ENCODE measurements around the gene DOC2B. TPM values are rescaled to one million over a fixed set of nuclear protein-coding genes. Genes with fewer than 3 reads are reported as not detected.

The DOC2B gene
- 0.85 to 1.1 TPM (median 0.92 TPM) in 5 replicates for total RNA-seq (2022; extraction: Qiagen RNA extraction; ENCODE audit: low read depth)

DNA sequence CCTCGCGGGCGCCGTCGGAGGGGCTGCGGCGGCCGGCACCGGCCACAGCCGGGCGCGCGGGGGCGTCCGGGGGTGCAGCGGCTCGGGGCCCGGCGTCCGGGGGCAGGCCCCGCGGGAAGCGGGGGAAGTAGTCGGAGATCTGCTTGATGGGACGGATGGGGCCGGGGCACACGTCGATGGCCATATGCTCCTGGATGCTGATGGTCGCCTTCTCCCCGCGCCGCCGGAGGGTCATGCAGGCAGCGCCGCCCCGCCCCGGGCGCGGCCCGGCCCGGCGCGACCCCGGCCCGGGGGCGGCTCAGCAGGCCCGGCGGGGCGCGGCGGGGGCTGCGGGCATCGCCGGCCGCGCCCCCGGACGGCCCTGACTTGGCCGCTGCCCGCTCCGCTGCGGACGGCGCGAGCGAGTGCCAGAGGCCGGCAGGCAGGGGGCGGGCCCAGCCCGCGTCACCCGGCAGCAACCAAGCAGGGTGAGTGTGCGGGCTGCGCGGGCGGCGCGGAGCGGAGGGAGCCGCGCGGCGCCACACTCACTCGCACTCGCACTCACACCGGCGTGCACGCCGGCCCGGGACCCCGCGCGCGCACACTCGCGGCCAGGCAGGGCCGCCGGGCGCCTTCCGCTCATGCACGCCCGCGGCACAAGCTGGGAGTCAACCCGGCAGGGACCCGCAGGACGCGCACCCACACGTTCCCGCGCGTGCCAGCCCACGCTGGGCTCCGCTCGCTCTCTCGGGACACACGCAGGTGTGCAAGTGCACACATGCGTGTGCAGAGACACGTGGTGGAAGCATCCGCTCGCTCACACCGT, at the start of gene DOC2B:
Gene DOC2B, minus strand, starts transcription at position 406 of the 805 bp plus-strand sequence. Its CDS starts 171 bp downstream, at position 235.

DNA sequence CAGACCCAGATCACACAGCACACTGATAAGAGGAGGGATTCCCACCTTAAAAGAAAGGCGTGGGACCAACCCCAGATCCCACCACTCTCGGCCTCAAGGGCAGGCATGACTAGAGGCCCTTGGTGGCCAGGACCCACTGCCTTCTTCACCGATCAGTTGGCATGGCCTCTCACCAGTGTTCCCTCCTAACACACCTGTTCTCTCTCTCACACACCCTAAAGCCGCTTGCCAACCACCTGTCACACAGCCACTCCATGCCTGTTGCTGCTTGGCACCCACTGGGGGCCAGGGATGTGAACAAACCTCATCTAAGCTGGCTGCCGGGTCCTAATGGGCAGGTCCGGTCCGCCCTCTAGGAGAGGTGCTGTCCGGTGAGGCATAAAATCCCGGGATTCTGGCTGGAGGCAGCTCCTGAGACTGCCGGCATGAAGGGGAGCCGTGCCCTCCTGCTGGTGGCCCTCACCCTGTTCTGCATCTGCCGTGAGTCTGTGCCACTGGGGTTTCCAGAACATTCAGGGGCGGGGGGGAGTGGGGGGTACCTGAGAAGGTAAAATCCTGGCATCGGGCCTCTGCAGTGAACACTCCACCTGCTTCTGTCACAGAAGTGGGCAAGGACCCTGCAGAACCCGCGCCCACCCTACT, 44.2 kb downstream of the DOC2B start, which contains the start of gene SCGB1C2:
Gene SCGB1C2, plus strand, starts transcription at position 404 of the 642 bp plus-strand sequence. Its CDS starts 22 bp downstream, at position 426.

Other genes with a start within 250 kb of the DOC2B start
- not detected in 5 replicates for gene SCGB1C2, start 44.1 kb downstream of the DOC2B start, total RNA-seq (2022; extraction: Qiagen RNA extraction; ENCODE audit: low read depth)
- 23.6 to 30.3 TPM (median 28.6 TPM) in 5 replicates for gene RPH3AL, start 171.2 kb upstream of the DOC2B start, total RNA-seq (2022; extraction: Qiagen RNA extraction; ENCODE audit: low read depth)

All from A549 treated with GW870086 at 1 μM for 4 hours (cell line).